Measurements from ENCODE around the gene MED8.

MED8 gene

DNA sequence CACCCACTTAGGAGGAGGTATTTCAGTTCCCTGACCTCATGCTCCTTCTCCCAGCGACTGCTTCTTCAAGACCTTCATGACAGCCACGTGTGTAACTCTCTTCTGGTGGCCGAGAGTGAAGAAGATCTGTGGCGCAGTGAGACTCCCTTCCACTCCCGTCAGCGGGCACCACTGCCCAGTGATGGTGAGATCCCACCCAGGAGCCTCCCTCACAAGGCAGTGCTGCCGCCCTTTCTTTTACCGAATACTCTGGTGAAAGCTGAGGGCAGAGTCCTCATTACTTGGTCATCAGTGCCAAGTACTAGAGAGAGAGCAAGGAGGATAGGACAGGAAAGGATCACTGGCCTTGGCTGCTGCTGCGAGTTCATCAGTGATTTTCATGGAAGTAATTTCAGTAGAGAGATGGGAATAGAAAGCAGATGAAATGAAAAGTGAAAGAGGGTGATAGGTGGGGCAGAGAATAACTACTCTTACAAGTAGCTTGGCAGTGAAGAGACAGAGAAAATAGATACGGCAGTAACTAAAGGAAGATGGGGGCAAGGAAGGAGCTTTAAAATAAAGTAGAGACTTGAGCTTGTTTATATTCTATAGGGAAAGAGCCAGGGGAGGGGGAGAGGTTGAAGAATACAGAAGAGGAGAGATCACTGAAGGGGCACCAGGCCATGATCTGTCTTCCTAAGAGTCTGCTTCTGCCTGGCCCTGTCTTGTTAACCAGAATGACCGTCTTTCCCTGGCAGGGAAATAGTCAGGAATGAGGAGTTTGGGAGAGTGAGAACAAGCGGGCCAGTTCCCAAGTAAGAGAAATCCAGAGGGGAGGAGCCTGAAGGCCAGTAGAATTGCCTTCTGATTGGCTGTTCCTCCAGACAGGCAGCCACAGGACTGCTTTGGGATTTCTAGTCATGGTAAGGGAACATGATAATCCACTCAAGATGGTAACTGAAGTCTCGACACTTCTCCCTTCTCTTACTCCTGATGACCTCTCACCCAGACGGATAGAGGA is 45.8 kb upstream of the MED8 start:
- peak; percentile 28 to 71 for DNase-seq (ENCODE audit: low read depth in 2 of 2)
- TF ChIP-seq, protein P1, sequence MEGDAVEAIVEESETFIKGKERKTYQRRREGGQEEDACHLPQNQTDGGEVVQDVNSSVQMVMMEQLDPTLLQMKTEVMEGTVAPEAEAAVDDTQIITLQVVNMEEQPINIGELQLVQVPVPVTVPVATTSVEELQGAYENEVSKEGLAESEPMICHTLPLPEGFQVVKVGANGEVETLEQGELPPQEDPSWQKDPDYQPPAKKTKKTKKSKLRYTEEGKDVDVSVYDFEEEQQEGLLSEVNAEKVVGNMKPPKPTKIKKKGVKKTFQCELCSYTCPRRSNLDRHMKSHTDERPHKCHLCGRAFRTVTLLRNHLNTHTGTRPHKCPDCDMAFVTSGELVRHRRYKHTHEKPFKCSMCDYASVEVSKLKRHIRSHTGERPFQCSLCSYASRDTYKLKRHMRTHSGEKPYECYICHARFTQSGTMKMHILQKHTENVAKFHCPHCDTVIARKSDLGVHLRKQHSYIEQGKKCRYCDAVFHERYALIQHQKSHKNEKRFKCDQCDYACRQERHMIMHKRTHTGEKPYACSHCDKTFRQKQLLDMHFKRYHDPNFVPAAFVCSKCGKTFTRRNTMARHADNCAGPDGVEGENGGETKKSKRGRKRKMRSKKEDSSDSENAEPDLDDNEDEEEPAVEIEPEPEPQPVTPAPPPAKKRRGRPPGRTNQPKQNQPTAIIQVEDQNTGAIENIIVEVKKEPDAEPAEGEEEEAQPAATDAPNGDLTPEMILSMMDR (IDR thresholded peaks at IDR 0.05; ENCODE audit: low read depth, low read length): no peak
- no peak overlapping the region for H3K4me3 ChIP-seq (replicated peaks in 1 of 2; ENCODE audit: low read depth in 2 of 2, low read length in 2 of 2)

DNA sequence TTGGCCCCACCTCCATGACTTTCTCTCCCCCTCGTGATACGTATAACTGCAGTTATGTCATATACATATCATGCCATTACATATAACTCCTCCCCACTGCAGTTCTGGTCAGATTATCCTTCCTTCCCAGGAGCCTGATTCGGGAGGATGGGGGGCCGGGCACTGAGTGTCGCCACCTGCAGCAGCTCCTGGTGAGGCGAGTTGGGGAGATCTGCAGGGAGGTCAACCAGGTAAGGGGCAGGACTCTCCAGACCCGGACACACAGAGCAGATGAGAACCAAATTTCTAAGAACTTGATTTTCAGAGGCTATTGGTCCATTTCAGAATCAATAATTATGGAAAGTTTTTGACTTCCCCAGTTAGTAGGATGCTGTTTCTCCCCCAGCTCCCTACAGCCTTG is 44.7 kb upstream of the MED8 start:
- TF ChIP-seq, protein P1 (IDR thresholded peaks at IDR 0.05; ENCODE audit: low read depth, low read length): no peak
- H3K4me3 ChIP-seq (replicated peaks in 1 of 2; ENCODE audit: low read depth in 2 of 2, low read length in 2 of 2): no peak overlapping the region
- DNase-seq (ENCODE audit: low read depth in 2 of 2): no peak

DNA sequence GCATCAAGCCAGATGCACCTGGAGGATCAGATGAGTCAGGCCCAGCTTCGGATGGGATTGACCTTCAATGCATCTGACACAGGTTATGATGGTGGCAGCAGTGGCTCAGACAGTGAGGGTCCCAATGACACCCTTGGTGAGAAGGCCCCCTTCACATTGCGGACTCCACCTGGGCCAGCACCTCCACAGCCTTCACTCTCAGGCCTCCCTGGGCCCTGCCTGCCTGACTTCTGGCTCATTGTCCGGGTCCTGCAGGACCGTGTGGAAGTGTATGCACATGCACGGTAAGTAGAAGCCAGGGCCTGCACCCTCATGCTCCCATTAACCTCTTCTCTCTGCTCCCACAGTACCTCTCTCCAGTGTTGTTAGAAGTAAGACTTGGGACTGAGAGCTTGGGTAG is 43.3 kb upstream of the MED8 start:
- TF ChIP-seq, protein P1 (IDR thresholded peaks at IDR 0.05; ENCODE audit: low read depth, low read length): no peak
- no peak overlapping the region for H3K4me3 ChIP-seq (replicated peaks in 1 of 2; ENCODE audit: low read depth in 2 of 2, low read length in 2 of 2)
- DNase-seq (ENCODE audit: low read depth in 2 of 2): no peak

DNA sequence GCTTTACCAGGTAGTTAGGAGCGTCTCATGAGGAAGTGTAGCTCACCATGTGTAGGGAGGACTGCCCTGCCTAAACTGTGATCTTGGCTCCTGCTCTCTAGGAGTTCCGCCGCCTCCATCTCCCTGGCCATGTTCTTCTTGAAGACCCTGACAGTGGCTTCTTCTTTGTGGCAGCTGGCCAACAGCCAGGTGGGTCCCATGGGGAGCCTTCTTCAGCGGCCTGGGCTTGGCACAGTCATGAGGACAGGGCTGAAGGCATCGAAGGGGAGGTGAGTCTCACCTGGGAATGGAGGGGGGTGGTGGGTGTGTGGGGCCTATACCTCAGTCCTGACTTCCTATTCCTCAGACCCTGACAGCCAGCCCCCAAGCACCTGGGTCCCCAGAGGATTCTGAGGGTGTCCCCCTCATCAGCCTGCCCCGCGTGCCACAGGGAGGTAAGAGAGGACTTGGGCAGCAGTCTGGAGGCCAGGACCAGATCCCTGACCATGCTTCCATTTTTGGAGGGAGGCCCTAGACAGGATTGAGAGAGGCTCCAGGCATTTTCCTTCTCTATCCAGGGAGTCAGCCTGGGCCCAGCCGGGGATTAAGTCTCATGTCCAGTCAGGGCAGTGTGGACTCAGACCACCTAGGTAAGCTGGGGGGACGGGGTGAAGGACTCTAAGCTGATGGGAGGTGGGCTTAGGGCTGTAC is 42.7 kb upstream of the MED8 start:
- TF ChIP-seq, protein P1 (IDR thresholded peaks at IDR 0.05; ENCODE audit: low read depth, low read length): no peak
- DNase-seq (ENCODE audit: low read depth in 2 of 2): no peak
- H3K4me3 ChIP-seq (replicated peaks in 1 of 2; ENCODE audit: low read depth in 2 of 2, low read length in 2 of 2): no peak overlapping the region

DNA sequence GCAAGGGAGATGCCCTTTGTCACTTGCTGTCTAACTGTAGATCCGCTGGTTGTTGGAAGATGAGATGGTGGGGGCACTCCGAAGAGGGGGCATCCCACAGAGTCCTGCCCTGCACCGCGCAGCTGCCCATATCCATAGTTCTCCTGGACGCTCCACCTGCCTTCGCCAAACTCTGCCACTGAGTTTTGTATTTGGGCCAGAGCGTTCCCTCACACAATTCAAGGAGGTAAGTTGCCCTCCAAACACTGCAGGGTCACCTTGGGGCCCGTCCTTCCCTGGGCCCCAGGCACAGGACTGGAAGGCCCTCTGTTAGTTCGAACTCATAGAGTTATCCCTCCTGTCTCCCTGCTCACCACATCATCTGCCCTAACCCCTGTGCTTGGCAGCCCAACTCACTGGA is 42.1 kb upstream of the MED8 start:
- no peak overlapping the region for H3K4me3 ChIP-seq (replicated peaks in 1 of 2; ENCODE audit: low read depth in 2 of 2, low read length in 2 of 2)
- DNase-seq (ENCODE audit: low read depth in 2 of 2): no peak
- TF ChIP-seq, protein P1 (IDR thresholded peaks at IDR 0.05; ENCODE audit: low read depth, low read length): no peak

DNA sequence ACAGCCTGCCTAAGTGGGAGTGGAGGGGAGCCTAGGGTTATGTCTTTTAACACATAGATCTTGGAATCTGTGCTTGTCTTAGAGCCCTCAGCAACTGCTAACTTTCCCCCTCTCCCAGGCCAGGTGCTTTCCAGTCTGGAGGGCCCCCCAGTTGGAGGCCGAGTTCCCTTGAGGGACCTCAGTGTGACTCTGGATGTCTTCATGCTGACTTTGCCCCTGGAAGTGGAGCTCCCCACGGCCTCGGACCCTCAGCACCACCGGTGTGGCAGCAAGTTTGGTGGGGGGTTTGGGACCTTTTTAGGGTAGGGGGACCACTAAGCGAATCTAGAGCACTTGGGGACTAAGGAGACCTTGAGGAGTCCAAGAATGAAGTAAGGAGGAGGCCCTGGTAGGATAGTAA is 41.2 kb upstream of the MED8 start:
- DNase-seq (ENCODE audit: low read depth in 2 of 2): no peak

More for the DNA sequence above, 41.2 kb upstream of the MED8 start:
- TF ChIP-seq, protein P1 (IDR thresholded peaks at IDR 0.05; ENCODE audit: low read depth, low read length): no peak
- H3K4me3 ChIP-seq (replicated peaks in 1 of 2; ENCODE audit: low read depth in 2 of 2, low read length in 2 of 2): no peak overlapping the region

Data from cardiac fibroblast (primary cell).